ENCODE data around the gene UGT2A3. TPM values are rescaled to one million over a fixed set of nuclear protein-coding genes. Genes with fewer than 3 reads are reported as not detected.

The UGT2A3 gene
- total RNA-seq, 2 experiments from 2014 or later = not detected

- TF ChIP-seq CTCF (conservative IDR thresholded peaks at IDR 0.05; ENCODE audit: low read length) = no peak
- TF ChIP-seq EZH2phosphoT487 (IDR thresholded peaks at IDR 0.05; ENCODE audit: borderline replicate concordance, low read depth, low read length) = no peak
- no TSS peak for BruUV-seq (replicated peaks)
- intact Hi-C loops (cut with micrococcal nuclease; ENCODE audit: unreplicated experiment) = no loop called here
- CTCF ChIA-PET (ENCODE audit: unreplicated experiment) = no interaction called here
- Histone ChIP-seq H3K9me2 (ENCODE audit: insufficient read depth, low read length) (no peaks in the 10 kb centered on the region), H3K79me2 (ENCODE audit: insufficient read depth, low read depth, low read length) (no peaks in the 10 kb centered on the region), H3K36me3 (ENCODE audit: insufficient read depth, low read length) (no peaks in the 10 kb centered on the region), H3K9me3 (ENCODE audit: low read length) (no peaks in the 10 kb centered on the region), H3K4me1 (ENCODE audit: insufficient read depth, low read length, poor library complexity, severe bottlenecking) (no peaks in the 10 kb centered on the region), H3K27ac (ENCODE audit: low read depth, low read length, poor library complexity, severe bottlenecking) (no peak overlapping the region), H3K4me3 (ENCODE audit: low read depth, low read length, poor library complexity, severe bottlenecking) (no peak overlapping the region), H3K4me2 (ENCODE audit: low read length) (no peak overlapping the region), H4K20me1 (ENCODE audit: insufficient read depth, low read length) (no peaks in the 10 kb centered on the region), H2AFZ (ENCODE audit: low read length) (no peak overlapping the region)
- DNase-seq (ENCODE audit: low spot score) = no peak
- POLR2A ChIA-PET = interaction anchor here (0.5 to 1.3 kb wide), 2 partner anchors 10 to 19 kb away, joined by 3 to 5 read pairs; no protein-coding TSS in a partner anchor
Measured at GRCh38 chr4:68954126-68954525, 2.5 kb upstream of the UGT2A3 start.

- H3K9me2 ChIP-seq (ENCODE audit: insufficient read depth, low read length) = no peaks in the 10 kb centered on the region
- no peak for TF ChIP-seq EZH2phosphoT487 (IDR thresholded peaks at IDR 0.05; ENCODE audit: borderline replicate concordance, low read depth, low read length)
- no peak for TF ChIP-seq CTCF (conservative IDR thresholded peaks at IDR 0.05; ENCODE audit: low read length)
- POLR2A ChIA-PET = interaction anchor here (1.3 kb wide), 1 partner anchor 18 kb away, joined by 5 read pairs; no protein-coding TSS in a partner anchor
- BruUV-seq (replicated peaks) = no TSS peak
- H2AFZ ChIP-seq (ENCODE audit: low read length) = no peak overlapping the region
- H3K4me1 ChIP-seq (ENCODE audit: insufficient read depth, low read length, poor library complexity, severe bottlenecking) = no peaks in the 10 kb centered on the region
- H3K9me3 ChIP-seq (ENCODE audit: low read length) = no peaks in the 10 kb centered on the region
- H3K4me2 ChIP-seq (ENCODE audit: low read length) = no peak overlapping the region
- no peaks in the 10 kb centered on the region for H4K20me1 ChIP-seq (ENCODE audit: insufficient read depth, low read length)
- DNase-seq (ENCODE audit: low spot score) = no peak
- no peaks in the 10 kb centered on the region for H3K36me3 ChIP-seq (ENCODE audit: insufficient read depth, low read length)
- CTCF ChIA-PET (ENCODE audit: unreplicated experiment) = no interaction called here
- H3K79me2 ChIP-seq (ENCODE audit: insufficient read depth, low read depth, low read length) = no peaks in the 10 kb centered on the region
- no peak overlapping the region for H3K4me3 ChIP-seq (ENCODE audit: low read depth, low read length, poor library complexity, severe bottlenecking)
- no peak overlapping the region for H3K27ac ChIP-seq (ENCODE audit: low read depth, low read length, poor library complexity, severe bottlenecking)
- intact Hi-C loops (cut with micrococcal nuclease; ENCODE audit: unreplicated experiment) = no loop called here
Measured at GRCh38 chr4:68953056-68953596, 1.5 kb upstream of the UGT2A3 start.

- DNase-seq (ENCODE audit: low spot score) = no peak
- TF ChIP-seq EZH2phosphoT487 (IDR thresholded peaks at IDR 0.05; ENCODE audit: borderline replicate concordance, low read depth, low read length) (no peak), CTCF (conservative IDR thresholded peaks at IDR 0.05; ENCODE audit: low read length) (no peak)
- Histone ChIP-seq H3K4me2 (ENCODE audit: low read length) (no peak overlapping the region), H3K9me3 (ENCODE audit: low read length) (no peaks in the 10 kb centered on the region), H3K9me2 (ENCODE audit: insufficient read depth, low read length) (no peaks in the 10 kb centered on the region), H4K20me1 (ENCODE audit: insufficient read depth, low read length) (no peaks in the 10 kb centered on the region), H3K27ac (ENCODE audit: low read depth, low read length, poor library complexity, severe bottlenecking) (no peak overlapping the region), H3K4me3 (ENCODE audit: low read depth, low read length, poor library complexity, severe bottlenecking) (no peak overlapping the region), H3K79me2 (ENCODE audit: insufficient read depth, low read depth, low read length) (no peaks in the 10 kb centered on the region), H3K4me1 (ENCODE audit: insufficient read depth, low read length, poor library complexity, severe bottlenecking) (no peaks in the 10 kb centered on the region), H3K36me3 (ENCODE audit: insufficient read depth, low read length) (no peaks in the 10 kb centered on the region), H2AFZ (ENCODE audit: low read length) (no peak overlapping the region)
- intact Hi-C loops (cut with micrococcal nuclease; ENCODE audit: unreplicated experiment) = no loop called here
- CTCF ChIA-PET (ENCODE audit: unreplicated experiment) = no interaction called here
- POLR2A ChIA-PET = interaction anchor here (0.6 kb wide), 1 partner anchor 10 kb away, joined by 3 read pairs; no protein-coding TSS in a partner anchor
- BruUV-seq (replicated peaks) = no TSS peak
Measured at GRCh38 chr4:68951806-68952585, 392 bp upstream of the UGT2A3 start.

Measured in OCI-LY7 (cell line).